ENCODE measurements around the gene CRACR2B.

DNA sequence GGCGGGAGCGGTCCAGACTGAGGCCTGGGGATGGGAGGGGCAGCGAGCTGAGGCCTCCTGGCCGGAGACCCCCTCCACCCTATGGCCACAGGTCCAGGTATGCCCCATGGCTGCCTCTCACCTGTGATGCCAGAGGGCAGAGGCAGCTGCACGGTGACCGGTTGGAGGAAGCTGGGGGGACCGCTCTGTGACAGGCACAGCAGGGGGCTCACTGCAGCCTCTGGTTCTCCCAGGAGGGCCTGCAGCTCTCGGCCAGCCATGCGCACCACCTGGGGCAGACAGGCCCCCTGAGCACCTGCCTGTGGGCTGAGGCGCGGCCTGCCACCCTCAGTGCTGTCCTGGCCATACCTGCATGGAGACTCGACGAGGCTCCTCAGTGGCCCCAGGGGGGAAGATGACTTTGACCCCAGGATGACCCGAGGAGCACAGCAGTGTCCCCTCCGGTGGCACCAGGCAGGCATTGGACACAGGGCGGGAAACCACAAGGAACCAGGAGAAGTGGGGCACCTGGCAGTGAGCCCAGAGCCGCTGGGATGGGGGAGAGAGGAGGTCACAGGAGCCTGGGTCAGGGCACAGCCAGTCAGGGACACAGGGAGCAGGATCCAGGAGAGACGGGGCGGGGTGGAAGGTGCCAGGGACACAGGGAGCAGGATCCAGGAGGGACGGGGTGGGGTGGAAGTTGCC, 26.5 kb upstream of the CRACR2B start:
- no peak for TF ChIP-seq POLR2A (IDR thresholded peaks at IDR 0.05; ENCODE audit: low read depth, low read length)
- TF ChIP-seq TAF1 (IDR thresholded peaks at IDR 0.05; ENCODE audit: borderline replicate concordance, low read depth, low read length) = no peak
- TF ChIP-seq POLR2AphosphoS5 (IDR thresholded peaks at IDR 0.05; ENCODE audit: low read depth, low read length) = no peak
